GM23338 (cell line): ENCODE data around the gene SMIM21. TPM values are rescaled to one million over a fixed set of nuclear protein-coding genes. Genes with fewer than 3 reads are reported as not detected.

Experiments
- ATAC-seq: fragments of 200-7000 bp; cut with Tn5 transposase; 3 replicates; pipeline ENCODE4 v1.9.1; 2020
- DNase-seq: peaks from one replicate; pipeline ENCODE4 v3.0.0-alpha.2; 2015; ENCODE audit warnings: low spot score
- H2AFZ ChIP-seq: fragments of 200-600 bp; sonication (generic); 2 replicates; pipeline ENCODE4 v1.8.0; 2016; ENCODE audit warnings: antibody characterized with exemption, mild to moderate bottlenecking, moderate library complexity
- H3F3A ChIP-seq: fragments of 200-600 bp; sonication (generic); replicated peaks from 2 replicates; pipeline ENCODE4 v1.8.0; 2017; ENCODE audit warnings: antibody characterized with exemption, mixed run types, low read depth
- H3K27ac ChIP-seq: fragments of 200-600 bp; sonication (generic); 2 replicates; pipeline ENCODE4 v1.6.1; 2016; ENCODE audit warnings: low read depth
- H3K27me3 ChIP-seq: fragments of 200-600 bp; sonication (generic); 2 replicates; pipeline ENCODE4 v1.8.0; 2016; ENCODE audit warnings: mild to moderate bottlenecking, mixed run types, moderate library complexity; ENCODE audit not compliant: insufficient read depth
- H3K36me3 ChIP-seq: fragments of 200-600 bp; sonication (generic); 2 replicates; pipeline ENCODE4 v1.8.0; 2016; ENCODE audit warnings: mild to moderate bottlenecking; ENCODE audit not compliant: insufficient read depth
- H3K4me1 ChIP-seq: fragments of 200-600 bp; sonication (generic); 2 replicates; pipeline ENCODE4 v1.8.0; 2016; ENCODE audit warnings: mild to moderate bottlenecking, moderate library complexity; ENCODE audit not compliant: insufficient read depth
- H3K4me2 ChIP-seq: fragments of 200-600 bp; sonication (generic); 2 replicates; pipeline ENCODE4 v1.7.1; 2017; ENCODE audit warnings: mixed run types
- H3K4me3 ChIP-seq: fragments of 200-600 bp; sonication (generic); 2 replicates; pipeline ENCODE4 v1.6.1; 2016; ENCODE audit warnings: mixed run types
- H3K79me2 ChIP-seq: fragments of 200-600 bp; sonication (generic); replicated peaks from 2 replicates; pipeline ENCODE4 v1.8.0; 2017; ENCODE audit warnings: mild to moderate bottlenecking; ENCODE audit not compliant: insufficient read depth
- H3K9me2 ChIP-seq: fragments of 200-600 bp; sonication (generic); 2 replicates; pipeline ENCODE4 v1.8.0; 2017; ENCODE audit not compliant: insufficient read depth
- H4K20me1 ChIP-seq: fragments of 200-600 bp; sonication (generic); replicated peaks from 2 replicates; pipeline ENCODE4 v1.8.0; 2017; ENCODE audit warnings: mild to moderate bottlenecking; ENCODE audit not compliant: insufficient read depth
- H3K27ac Mint-ChIP-seq: 2 replicates; pipeline ENCODE4 v1.8.0; 2020; ENCODE audit warnings: inconsistent platforms, mild to moderate bottlenecking, moderate library complexity, mixed read lengths
- H3K27me3 Mint-ChIP-seq: 3 replicates; pipeline ENCODE4 v1.8.0; 2022; ENCODE audit warnings: low read depth, mild to moderate bottlenecking, moderate library complexity, mixed read lengths, inconsistent platforms; ENCODE audit not compliant: insufficient read depth, poor library complexity
- H3K36me3 Mint-ChIP-seq: 3 replicates; pipeline ENCODE4 v1.8.0; 2021; ENCODE audit warnings: low read depth, mild to moderate bottlenecking, inconsistent platforms, moderate library complexity, mixed read lengths
- H3K4me1 Mint-ChIP-seq: 3 replicates; pipeline ENCODE4 v1.8.0; 2020; ENCODE audit warnings: mild to moderate bottlenecking, inconsistent platforms, mixed read lengths
- H3K4me3 Mint-ChIP-seq: 3 replicates; pipeline ENCODE4 v1.8.0; 2021; ENCODE audit warnings: moderate library complexity, mild to moderate bottlenecking, inconsistent platforms, mixed read lengths
- H3K9me3 Mint-ChIP-seq: 3 replicates; pipeline ENCODE4 v1.8.0; 2020; ENCODE audit warnings: moderate library complexity, mild to moderate bottlenecking, inconsistent platforms, mixed read lengths
- CREB1 ChIP-seq: fragments of 250-450 bp; sonication (Bioruptor Pico); IDR thresholded peaks from 2 replicates; pipeline ENCODE4 v1.5.0; 2020; ENCODE audit warnings: low read depth, mild to moderate bottlenecking, moderate library complexity
- CTCF ChIP-seq, 2 experiments: fragments of 200-600 bp in 1 of 2; sonication (generic) in 1 of 2; conservative IDR thresholded peaks; 2 replicates each; pipeline versions ENCODE4 v1.5.1 to v1.6.1; 2016 to 2017; ENCODE audit warnings: antibody characterized with exemption in 2 of 2, low read depth in 2 of 2, mild to moderate bottlenecking in 2 of 2, moderate library complexity in 1 of 2
- ETS1 ChIP-seq: IDR thresholded peaks from 2 replicates; pipeline ENCODE4 v1.6.1; 2016; ENCODE audit warnings: antibody characterized with exemption
- EZH2 ChIP-seq: fragments of 200-600 bp; sonication (generic); IDR thresholded peaks from one replicate; pipeline ENCODE4 v1.8.0; 2017; ENCODE audit warnings: antibody characterized with exemption, mild to moderate bottlenecking, low read depth; ENCODE audit not compliant: unreplicated experiment
- EZH2phosphoT487 ChIP-seq: fragments of 200-600 bp; sonication (generic); IDR thresholded peaks from one replicate; pipeline ENCODE4 v1.8.1; 2018; ENCODE audit warnings: antibody characterized with exemption; ENCODE audit not compliant: unreplicated experiment
- JUNB ChIP-seq: IDR thresholded peaks from one replicate; pipeline ENCODE4 v1.6.1; 2016; ENCODE audit warnings: antibody characterized with exemption; ENCODE audit not compliant: unreplicated experiment
- NANOG ChIP-seq: IDR thresholded peaks from 2 replicates; pipeline ENCODE4 v1.6.1; 2016; ENCODE audit warnings: antibody characterized with exemption, borderline replicate concordance
- POLR2AphosphoS5 ChIP-seq: IDR thresholded peaks from 2 replicates; pipeline ENCODE4 v1.6.1; 2016; ENCODE audit warnings: antibody characterized with exemption, low read depth
- REST ChIP-seq: IDR thresholded peaks from one replicate; pipeline ENCODE4 v1.6.1; 2018; ENCODE audit warnings: antibody characterized with exemption; ENCODE audit not compliant: unreplicated experiment
- STAT1 ChIP-seq: IDR thresholded peaks from one replicate; pipeline ENCODE4 v1.6.1; 2016; ENCODE audit warnings: antibody characterized with exemption; ENCODE audit not compliant: unreplicated experiment
- ZNF114 ChIP-seq: fragments of 250-450 bp; sonication (Bioruptor Pico); IDR thresholded peaks from 2 replicates; pipeline ENCODE4 v1.5.0; 2020; ENCODE audit warnings: mild to moderate bottlenecking, moderate library complexity
- ZNF331 ChIP-seq: fragments of 250-450 bp; sonication (Bioruptor Pico); IDR thresholded peaks from 2 replicates; pipeline ENCODE4 v1.5.0; 2020; ENCODE audit warnings: low read depth, mild to moderate bottlenecking, moderate library complexity
- ZNF462 ChIP-seq: fragments of 250-450 bp; sonication (Bioruptor Pico); IDR thresholded peaks from 2 replicates; pipeline ENCODE4 v1.5.0; 2020; ENCODE audit warnings: mild to moderate bottlenecking, moderate library complexity
- polyA plus RNA-seq: library from polyadenylated mRNA; unstranded; fragments of >200 nt; fragmentation: Nextera tagmentation; extraction: Ambion mirVana; gene quantifications from 2 replicates; pipeline ENCODE4 v1.2.1, GENCODE V29; 2016
- total RNA-seq: library from RNA; depleted of rRNA; stranded (reverse); fragments of >200 nt; shearing (Covaris generic); gene quantifications from 2 replicates; pipeline ENCODE4 v1.2.3, GENCODE V29; 2014

The SMIM21 gene
- total and polyA plus RNA-seq, 2 experiments from 2014 or later: not detected

- H3K4me2 ChIP-seq: no peak overlapping the region
- H3K4me1 ChIP-seq: peaks cover 14% of the 10 kb centered on the region
- DNase-seq (no peak), ATAC-seq (no peak)
- H3K27me3 ChIP-seq: no peaks in the 10 kb centered on the region
- Mint-ChIP-seq H3K4me1 (peaks cover 23% of the 10 kb centered on the region), H3K4me3 (no peak overlapping the region), H3K27ac (no peak overlapping the region), H3K9me3 (no peaks in the 10 kb centered on the region), H3K36me3 (no peaks in the 10 kb centered on the region), H3K27me3 (peaks cover 8% of the 10 kb centered on the region)
- no peak overlapping the region for H3K27ac ChIP-seq
- no peaks in the 10 kb centered on the region for H3K79me2 ChIP-seq
- TF ChIP-seq EZH2: no peak
- no peak for TF ChIP-seq ZNF331 (CRISPR knock-in tag)
- no peak for TF ChIP-seq CREB1 (CRISPR knock-in tag)
- TF ChIP-seq ETS1: no peak
- no peak for TF ChIP-seq REST
- TF ChIP-seq NANOG: no peak
- TF ChIP-seq POLR2AphosphoS5: no peak
- TF ChIP-seq STAT1: no peak
- TF ChIP-seq ZNF114 (CRISPR knock-in tag): no peak
- no peak for TF ChIP-seq JUNB
- TF ChIP-seq EZH2phosphoT487: no peak
- no peak for TF ChIP-seq ZNF462
- no peak for TF ChIP-seq CTCF (conservative IDR thresholded peaks at IDR 0.05; ENCODE audit: low read depth in 2 of 2)
- H3K4me3 ChIP-seq: no peak overlapping the region
- H3K36me3 ChIP-seq: no peaks in the 10 kb centered on the region
- no peaks in the 10 kb centered on the region; the same call in 1 of the 2 replicates for H3F3A ChIP-seq
- no peaks in the 10 kb centered on the region for H3K9me2 ChIP-seq
- 0 out of 2 replicates have a peak overlapping the region, but pooled peaks have one; percentile 14 for H2AFZ ChIP-seq
- H4K20me1 ChIP-seq: no peaks in the 10 kb centered on the region
Observed at GRCh38 chr18:75408554-75409506, 18.7 kb downstream of the SMIM21 start.
